ENCODE measurements around the gene PRM3. TPM values are rescaled to one million over a fixed set of nuclear protein-coding genes. Genes with fewer than 3 reads are reported as not detected.

Gene PRM3
- total RNA-seq, 2 experiments from 2014 or later, result not detected

GRCh38 chr16:11276896-11277593 is 3.6 kb upstream of the PRM3 start:
- intact Hi-C loops (cut with DNase I, micrococcal nuclease), result no loop called here
- Histone ChIP-seq H3K9me3 (ENCODE audit: control insufficient read depth in 1 of 2, insufficient read depth in 1 of 2, low read length in 2 of 2) (no peaks in the 10 kb centered on the region), H3K27me3 (ENCODE audit: control insufficient read depth in 1 of 2, insufficient read depth in 2 of 2, low read length in 2 of 2) (no peaks in the 10 kb centered on the region), H3K36me3 (ENCODE audit: insufficient read depth, low read length) (no peaks in the 10 kb centered on the region), H3K4me1 (ENCODE audit: insufficient read depth, low read length) (no peaks in the 10 kb centered on the region), H3K27ac (ENCODE audit: low read depth in 1 of 2, low read length in 2 of 2) (no peak overlapping the region), H3K4me3 (ENCODE audit: low read length) (no peak overlapping the region)
- ATAC-seq (ENCODE audit: poor library complexity) (no peak), DNase-seq (no peak)
- Mint-ChIP-seq H3K4me1 (ENCODE audit: low read depth) (no peaks in the 10 kb centered on the region), H3K36me3 (ENCODE audit: low read depth) (no peaks in the 10 kb centered on the region), H3K27ac (no peak overlapping the region), H3K4me3 (no peak overlapping the region), H3K9me3 (no peaks in the 10 kb centered on the region), H3K27me3 (no peaks in the 10 kb centered on the region)
- POLR2A ChIA-PET, result no interaction called here
- no peak for TF ChIP-seq CTCF (IDR thresholded peaks at IDR 0.05)
- CTCF ChIA-PET, result no interaction called here

- no peak for ATAC-seq (ENCODE audit: poor library complexity)
- H3K4me3 Mint-ChIP-seq, result no peak within 1 kb of the TSS
- ChIA-PET CTCF (no interaction called here), POLR2A (no interaction called here)
- H3K27me3 ChIP-seq (ENCODE audit: control insufficient read depth in 1 of 2, insufficient read depth in 2 of 2, low read length in 2 of 2), result no peaks in the 10 kb centered on the region
- H3K4me1 Mint-ChIP-seq (ENCODE audit: low read depth), result no peaks in the 10 kb centered on the region
- no peaks in the 10 kb centered on the region for H3K36me3 ChIP-seq (ENCODE audit: insufficient read depth, low read length)
- DNase-seq, result no peak
- intact Hi-C loops (cut with DNase I, micrococcal nuclease), result no loop called here
- H3K27ac ChIP-seq (ENCODE audit: low read depth in 1 of 2, low read length in 2 of 2), result no peak within 1 kb of the TSS
- no peaks in the 10 kb centered on the region for H3K4me1 ChIP-seq (ENCODE audit: insufficient read depth, low read length)
- H3K9me3 ChIP-seq (ENCODE audit: control insufficient read depth in 1 of 2, insufficient read depth in 1 of 2, low read length in 2 of 2), result no peaks in the 10 kb centered on the region
- no peaks in the 10 kb centered on the region for H3K9me3 Mint-ChIP-seq
- TF ChIP-seq CTCF (IDR thresholded peaks at IDR 0.05), result no peak
- H3K36me3 Mint-ChIP-seq (ENCODE audit: low read depth), result no peaks in the 10 kb centered on the region
- no peak within 1 kb of the TSS for H3K4me3 ChIP-seq (ENCODE audit: low read length)
- no peak within 1 kb of the TSS for H3K27ac Mint-ChIP-seq
- H3K27me3 Mint-ChIP-seq, result no peaks in the 10 kb centered on the region
Observed at GRCh38 chr16:11276143-11276895, 2.9 kb upstream of the PRM3 start, which contains the start of gene PRM2. TSS of gene PRM2 (minus strand) at chr16:11276480. CDS start at chr16:11276370, 110 bp downstream.

- no peaks in the 10 kb centered on the region for H3K27me3 Mint-ChIP-seq
- DNase-seq, result no peak
- Histone ChIP-seq H3K9me3 (ENCODE audit: control insufficient read depth in 1 of 2, insufficient read depth in 1 of 2, low read length in 2 of 2) (no peaks in the 10 kb centered on the region), H3K36me3 (ENCODE audit: insufficient read depth, low read length) (no peaks in the 10 kb centered on the region), H3K4me1 (ENCODE audit: insufficient read depth, low read length) (no peaks in the 10 kb centered on the region), H3K27ac (ENCODE audit: low read depth in 1 of 2, low read length in 2 of 2) (no peak overlapping the region), H3K27me3 (ENCODE audit: control insufficient read depth in 1 of 2, insufficient read depth in 2 of 2, low read length in 2 of 2) (no peaks in the 10 kb centered on the region), H3K4me3 (ENCODE audit: low read length) (no peak overlapping the region)
- intact Hi-C loops (cut with DNase I, micrococcal nuclease), result no loop called here
- no peaks in the 10 kb centered on the region for H3K9me3 Mint-ChIP-seq
- H3K4me1 Mint-ChIP-seq (ENCODE audit: low read depth), result no peaks in the 10 kb centered on the region
- H3K4me3 Mint-ChIP-seq, result no peak overlapping the region
- no peak for TF ChIP-seq CTCF (IDR thresholded peaks at IDR 0.05)
- no peak for ATAC-seq (ENCODE audit: poor library complexity)
- no peaks in the 10 kb centered on the region for H3K36me3 Mint-ChIP-seq (ENCODE audit: low read depth)
- ChIA-PET CTCF (interaction anchor here (1.0 kb wide), 1 partner anchor 231 kb away, joined by 3 read pairs; no protein-coding TSS in a partner anchor), POLR2A (no interaction called here)
- no peak overlapping the region for H3K27ac Mint-ChIP-seq
Observed at GRCh38 chr16:11274964-11275363, 1.5 kb upstream of the PRM3 start.

All from CD4-positive, alpha-beta T cell (primary cell).